Middle frontal gyrus (tissue), 1 donor: ENCODE measurements around the gene CD55.

Source experiments
- DNase-seq: peaks from one replicate; pipeline ENCODE4 v3.0.0-alpha.2; 2015; ENCODE audit warnings: low spot score; ENCODE audit errors: extremely low spot score

Gene CD55

DNA sequence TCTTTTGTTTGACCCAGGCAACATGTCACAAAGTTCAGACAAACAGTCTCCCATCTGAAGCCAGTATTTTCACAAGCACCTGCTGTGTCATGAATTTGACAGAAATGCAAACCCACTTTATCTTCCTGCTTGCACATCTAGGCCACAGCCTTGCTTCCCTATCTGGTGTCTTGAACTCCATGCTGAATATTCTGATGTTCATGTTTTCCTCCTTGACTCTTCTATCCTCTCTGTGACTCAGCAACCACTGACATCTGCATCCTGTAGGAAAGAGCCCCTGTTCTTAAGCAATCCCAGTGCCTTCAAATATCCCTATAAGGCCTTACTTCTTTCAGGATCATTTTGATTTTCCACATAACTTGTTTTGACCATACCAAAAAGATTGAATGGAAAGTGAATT, 6.5 kb downstream of the CD55 start:
- no peak for DNase-seq

DNA sequence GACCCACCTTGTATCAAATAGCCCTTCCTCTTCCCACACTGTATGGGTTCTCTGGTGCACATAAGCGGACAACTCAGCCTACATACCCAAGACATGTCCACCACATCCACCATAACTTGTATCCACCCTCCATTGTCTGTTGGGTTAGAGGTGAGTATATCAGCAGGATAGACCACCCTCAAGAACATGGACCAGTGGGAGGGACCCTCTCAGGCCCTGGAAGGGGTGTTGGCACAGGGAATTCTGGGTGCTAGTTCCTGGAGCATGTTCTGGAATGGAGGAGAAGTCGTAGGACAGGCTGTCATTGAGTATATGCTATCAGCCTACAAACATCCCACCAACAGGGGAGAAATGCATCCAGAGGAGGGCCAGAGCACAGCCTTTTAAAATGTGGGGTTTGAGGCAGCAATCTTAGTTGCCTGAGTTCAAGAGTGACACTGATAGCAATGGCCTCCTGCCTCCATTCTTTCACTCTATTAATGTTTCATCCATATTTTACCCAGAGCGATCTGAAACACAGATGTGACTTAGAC, 7.5 kb downstream of the CD55 start:
- no peak for DNase-seq

DNA sequence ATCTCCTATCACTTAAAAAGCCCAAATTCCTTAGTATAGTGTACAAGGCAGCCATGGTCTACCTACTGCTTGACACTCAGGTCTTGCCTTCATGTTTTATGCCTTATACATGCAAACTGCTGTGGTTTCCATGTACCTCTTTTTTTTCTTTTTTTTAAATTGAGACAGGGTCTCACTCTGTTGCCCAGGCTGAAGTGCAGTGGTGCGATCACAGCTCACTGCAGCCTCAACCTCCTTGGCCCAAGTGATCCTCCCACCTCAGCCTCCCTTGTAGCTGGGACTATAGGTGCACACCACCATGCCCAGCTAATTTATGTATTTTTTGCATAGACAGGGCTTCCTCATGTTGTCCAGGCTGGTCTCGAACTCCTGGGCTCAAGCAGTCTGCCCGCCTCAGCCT, 8.0 kb downstream of the CD55 start:
- no peak for DNase-seq

GRCh38 chr1:207330011-207330710, 8.7 kb downstream of the CD55 start:
- no peak for DNase-seq

- no peak for DNase-seq
These were observed 10.2 kb downstream of the CD55 start for GRCh38 chr1:207331354-207332313.

DNA sequence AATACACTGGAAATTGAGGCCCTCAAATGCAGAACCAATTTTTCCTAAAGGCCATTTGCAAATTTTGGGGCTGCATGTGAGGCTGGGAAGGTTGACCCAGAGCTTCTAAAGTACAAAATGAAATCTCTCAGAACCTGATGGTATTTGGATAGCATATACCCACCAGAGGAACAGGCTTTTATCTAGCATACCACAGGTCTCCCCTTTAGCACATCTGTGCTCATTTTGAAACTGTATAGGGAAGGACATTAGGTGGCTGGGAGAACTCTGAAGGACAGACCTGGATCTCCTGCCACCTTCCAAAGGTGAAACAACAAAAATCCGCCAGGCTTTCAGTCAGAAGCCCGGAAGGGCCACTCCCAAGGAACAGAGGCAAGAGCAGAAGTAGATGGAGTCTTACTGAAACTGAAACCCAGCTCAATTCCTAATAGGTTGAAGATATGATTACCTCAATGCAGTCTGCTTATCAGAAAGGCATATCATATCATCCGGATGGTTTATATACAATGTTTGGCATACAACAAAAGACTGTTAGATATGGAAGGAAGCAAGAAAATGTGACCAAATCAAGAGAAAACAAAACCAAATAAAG, 11.6 kb downstream of the CD55 start:
- DNase-seq, result no peak

DNA sequence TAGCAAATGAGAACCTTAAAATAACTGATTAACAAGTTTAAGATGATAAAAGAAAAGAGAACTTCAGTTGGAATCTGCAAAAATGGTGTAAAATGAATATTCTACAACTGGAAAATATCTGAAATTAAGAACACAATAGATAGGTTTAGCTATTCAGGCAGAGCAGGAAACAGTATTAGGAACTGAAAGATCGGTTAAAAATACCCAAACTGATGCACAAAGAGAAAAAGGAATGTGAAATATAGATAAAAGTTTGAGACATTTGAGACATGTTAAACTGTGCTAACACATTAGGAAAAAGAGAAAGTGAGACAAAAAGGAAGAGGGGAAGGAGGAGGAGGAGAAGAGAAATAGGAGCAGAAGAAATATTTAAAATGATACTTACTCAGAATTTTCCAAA, 12.1 kb downstream of the CD55 start:
- DNase-seq, result no peak

GRCh38 chr1:207334337-207334736, 12.9 kb downstream of the CD55 start:
- no peak for DNase-seq

GRCh38 chr1:207335138-207335537, 13.7 kb downstream of the CD55 start:
- DNase-seq, result no peak

DNA sequence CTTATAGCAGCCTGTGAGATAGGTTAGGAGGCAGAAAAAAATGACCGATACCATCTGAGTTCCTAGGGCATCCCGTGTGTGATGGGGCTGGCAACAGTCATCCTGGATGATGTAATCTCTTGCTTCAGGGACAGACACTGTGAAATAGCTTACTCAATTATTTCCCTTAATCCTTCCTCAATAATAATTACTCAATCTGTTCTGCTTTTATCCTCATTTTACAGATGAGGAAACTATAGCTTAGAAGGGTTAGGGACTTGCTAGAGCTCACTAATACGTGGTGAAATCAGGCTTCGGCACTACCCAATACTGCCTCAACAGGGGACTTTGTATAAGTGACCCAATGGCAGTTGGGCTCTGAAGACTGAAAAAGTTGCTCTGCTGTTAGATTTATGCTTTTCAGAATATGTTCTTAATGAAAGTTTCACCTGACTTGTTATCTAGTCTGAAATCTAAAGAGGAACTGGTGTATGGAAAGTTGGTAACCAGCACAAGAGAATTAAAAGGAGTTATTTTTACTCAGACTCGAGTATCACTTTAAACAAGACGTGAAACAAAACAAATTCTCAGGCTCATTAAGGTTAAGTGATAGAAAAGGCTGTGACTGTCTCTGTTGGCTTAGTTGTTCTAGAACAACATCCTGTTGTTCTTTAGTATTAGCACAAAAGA, 14.4 kb downstream of the CD55 start:
- DNase-seq, result no peak

- DNase-seq, result no peak
These were observed 15.3 kb downstream of the CD55 start for GRCh38 chr1:207336559-207337467.

- no peak for DNase-seq
These were observed 20.9 kb downstream of the CD55 start for GRCh38 chr1:207342332-207342731.

DNA sequence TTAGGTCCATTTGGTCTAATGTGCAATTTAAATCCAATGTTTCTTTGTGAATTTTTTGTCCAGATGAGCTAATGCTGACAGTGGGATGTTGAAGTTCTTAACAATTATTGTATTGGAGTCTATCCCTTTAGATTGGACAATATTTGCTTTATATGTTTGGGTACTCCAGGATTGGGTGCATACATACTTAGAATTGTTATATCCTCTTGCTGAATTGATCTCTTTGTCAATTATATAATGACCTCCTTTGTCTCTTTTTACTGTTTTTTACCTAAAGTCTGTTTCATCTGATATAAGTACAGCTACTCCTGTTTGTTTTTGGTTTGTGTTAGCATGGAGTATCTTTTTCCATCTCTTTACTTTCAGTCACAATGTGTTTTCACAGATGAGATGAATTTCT, 22.2 kb downstream of the CD55 start:
- no peak for DNase-seq

GRCh38 chr1:207344221-207344620, 22.7 kb downstream of the CD55 start:
- no peak for DNase-seq

- DNase-seq, result no peak
These were observed 24.4 kb downstream of the CD55 start for GRCh38 chr1:207345644-207346477.

GRCh38 chr1:207346513-207346912, 25.0 kb downstream of the CD55 start:
- no peak for DNase-seq

DNA sequence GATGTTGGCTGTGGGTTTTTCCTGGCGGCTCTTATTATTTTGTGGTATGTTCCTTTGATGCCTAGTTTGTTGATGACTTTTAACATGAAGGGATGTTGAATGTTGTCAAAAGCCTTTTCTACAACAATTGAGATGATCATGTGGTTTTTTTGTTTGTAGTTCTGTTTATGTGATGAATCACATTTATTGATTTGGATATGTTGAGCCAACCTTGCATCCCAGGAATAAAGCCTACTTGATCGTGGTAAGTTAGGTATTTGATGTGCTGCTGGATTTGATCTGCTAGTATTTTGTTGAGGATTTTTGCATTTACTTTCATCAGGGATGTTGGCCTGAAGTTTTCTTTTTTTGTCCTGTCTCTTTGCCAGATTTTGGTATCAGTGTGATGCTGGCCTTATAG, 28.5 kb downstream of the CD55 start:
- DNase-seq, result no peak

GRCh38 chr1:207352554-207352953, 31.1 kb downstream of the CD55 start:
- DNase-seq, result no peak

GRCh38 chr1:207355060-207355459, 33.6 kb downstream of the CD55 start:
- DNase-seq, result no peak
